GM21619 (cell line): Measurements from ENCODE around the gene ELOA.

ENCODE experiments used
- ATAC-seq: cut with Tn5 transposase; IDR thresholded peaks from one replicate; pipeline ENCODE4 v1.9.1; 2021; ENCODE audit not compliant: unreplicated experiment

The ELOA gene, protein sequence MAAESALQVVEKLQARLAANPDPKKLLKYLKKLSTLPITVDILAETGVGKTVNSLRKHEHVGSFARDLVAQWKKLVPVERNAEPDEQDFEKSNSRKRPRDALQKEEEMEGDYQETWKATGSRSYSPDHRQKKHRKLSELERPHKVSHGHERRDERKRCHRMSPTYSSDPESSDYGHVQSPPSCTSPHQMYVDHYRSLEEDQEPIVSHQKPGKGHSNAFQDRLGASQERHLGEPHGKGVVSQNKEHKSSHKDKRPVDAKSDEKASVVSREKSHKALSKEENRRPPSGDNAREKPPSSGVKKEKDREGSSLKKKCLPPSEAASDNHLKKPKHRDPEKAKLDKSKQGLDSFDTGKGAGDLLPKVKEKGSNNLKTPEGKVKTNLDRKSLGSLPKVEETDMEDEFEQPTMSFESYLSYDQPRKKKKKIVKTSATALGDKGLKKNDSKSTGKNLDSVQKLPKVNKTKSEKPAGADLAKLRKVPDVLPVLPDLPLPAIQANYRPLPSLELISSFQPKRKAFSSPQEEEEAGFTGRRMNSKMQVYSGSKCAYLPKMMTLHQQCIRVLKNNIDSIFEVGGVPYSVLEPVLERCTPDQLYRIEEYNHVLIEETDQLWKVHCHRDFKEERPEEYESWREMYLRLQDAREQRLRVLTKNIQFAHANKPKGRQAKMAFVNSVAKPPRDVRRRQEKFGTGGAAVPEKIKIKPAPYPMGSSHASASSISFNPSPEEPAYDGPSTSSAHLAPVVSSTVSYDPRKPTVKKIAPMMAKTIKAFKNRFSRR

DNA sequence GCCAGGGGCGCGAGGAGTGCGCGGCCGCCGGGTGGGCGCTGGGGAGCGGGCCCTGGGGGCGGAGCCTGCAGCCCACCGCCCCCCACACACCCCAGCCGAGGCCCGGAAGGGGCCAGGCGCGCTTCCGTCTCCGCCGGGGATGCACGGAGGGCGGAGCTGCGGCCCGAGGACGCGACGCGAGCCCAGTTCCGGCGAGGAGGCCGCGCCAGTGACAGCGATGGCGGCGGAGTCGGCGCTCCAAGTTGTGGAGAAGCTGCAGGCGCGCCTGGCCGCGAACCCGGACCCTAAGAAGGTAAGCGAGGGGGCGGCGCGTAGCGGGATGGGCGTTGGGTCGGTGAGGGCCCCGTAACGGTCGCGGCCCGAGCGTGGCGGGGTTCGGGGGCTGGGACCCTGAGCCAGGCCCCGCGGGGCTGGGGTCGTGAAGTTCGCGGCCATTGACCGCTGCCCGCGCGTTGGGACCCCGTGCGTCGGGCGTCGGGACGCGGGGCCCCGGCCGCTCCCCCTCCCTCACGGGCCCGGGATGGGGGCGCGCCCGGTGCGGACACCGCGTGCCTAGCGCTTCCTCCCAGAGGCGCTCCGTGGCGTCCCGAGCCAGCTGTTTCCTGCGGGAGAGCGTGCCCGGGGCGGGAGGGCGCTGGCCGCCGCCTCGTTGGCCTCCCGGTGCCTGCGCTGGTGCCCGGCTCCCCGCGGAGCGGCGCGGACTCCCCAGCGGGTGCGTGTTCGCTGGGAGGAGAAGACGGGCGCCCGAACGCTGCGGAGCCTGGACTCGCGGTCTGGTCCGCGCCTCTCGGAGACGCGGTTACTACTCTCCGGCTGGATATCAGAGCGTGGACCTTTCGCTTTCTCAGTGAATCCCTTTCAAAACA, at the start of gene ELOA:
Gene ELOA, plus strand, starts transcription at position 185 of the 866 bp plus-strand sequence. Its CDS starts 33 bp downstream, at position 218.
- ATAC-seq = peak; percentile 78

DNA sequence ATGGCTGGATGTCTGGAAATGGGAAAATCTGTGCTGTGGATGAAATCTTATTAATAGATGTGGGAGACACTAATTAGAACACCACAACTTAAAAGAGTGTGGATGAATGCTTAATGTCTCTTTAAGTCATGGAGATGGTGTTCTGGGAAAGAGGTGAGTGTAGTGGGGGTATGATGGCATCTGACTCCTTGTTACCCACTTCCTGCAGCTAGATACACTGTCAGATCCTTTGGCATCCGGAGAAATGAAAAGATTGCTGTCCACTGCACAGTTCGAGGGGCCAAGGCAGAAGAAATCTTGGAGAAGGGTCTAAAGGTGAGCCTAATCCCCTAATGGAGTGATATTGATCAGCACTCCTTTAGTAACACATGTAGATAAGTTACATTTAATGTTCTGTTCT, 49.7 kb upstream of the ELOA start:
- no peak for ATAC-seq

DNA sequence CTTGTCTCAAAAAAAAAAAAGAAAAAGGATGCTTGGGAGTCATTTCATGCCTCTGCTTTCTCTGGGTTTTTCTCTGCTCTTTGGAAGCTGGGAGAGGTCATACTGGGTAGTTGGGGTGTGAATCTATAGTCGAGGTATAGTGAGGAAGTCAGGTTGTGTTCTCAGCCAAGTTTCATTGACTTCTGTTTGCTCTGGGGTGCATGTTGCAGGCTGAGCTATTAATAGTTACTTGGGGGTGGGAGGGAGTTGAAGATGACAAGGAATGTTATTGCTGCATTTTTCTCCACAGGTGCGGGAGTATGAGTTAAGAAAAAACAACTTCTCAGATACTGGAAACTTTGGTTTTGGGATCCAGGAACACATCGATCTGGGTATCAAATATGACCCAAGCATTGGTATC, 48.9 kb upstream of the ELOA start:
- no peak for ATAC-seq

DNA sequence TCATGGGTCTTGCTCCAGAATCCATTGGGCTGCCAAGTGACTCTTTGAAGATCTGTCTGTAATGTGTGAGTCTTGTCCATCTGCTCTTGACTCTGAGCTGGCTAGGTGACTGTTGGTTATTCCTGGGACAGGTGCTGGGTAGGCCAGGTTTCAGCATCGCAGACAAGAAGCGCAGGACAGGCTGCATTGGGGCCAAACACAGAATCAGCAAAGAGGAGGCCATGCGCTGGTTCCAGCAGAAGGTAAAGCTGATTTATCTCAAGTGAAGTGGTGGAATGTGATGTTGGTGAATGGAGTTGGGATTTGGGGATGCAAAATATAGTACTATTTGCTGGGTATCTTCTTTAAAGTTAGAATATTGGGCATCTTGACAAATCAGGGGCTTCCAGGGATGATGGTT, 47.6 kb upstream of the ELOA start:
- ATAC-seq = no peak

DNA sequence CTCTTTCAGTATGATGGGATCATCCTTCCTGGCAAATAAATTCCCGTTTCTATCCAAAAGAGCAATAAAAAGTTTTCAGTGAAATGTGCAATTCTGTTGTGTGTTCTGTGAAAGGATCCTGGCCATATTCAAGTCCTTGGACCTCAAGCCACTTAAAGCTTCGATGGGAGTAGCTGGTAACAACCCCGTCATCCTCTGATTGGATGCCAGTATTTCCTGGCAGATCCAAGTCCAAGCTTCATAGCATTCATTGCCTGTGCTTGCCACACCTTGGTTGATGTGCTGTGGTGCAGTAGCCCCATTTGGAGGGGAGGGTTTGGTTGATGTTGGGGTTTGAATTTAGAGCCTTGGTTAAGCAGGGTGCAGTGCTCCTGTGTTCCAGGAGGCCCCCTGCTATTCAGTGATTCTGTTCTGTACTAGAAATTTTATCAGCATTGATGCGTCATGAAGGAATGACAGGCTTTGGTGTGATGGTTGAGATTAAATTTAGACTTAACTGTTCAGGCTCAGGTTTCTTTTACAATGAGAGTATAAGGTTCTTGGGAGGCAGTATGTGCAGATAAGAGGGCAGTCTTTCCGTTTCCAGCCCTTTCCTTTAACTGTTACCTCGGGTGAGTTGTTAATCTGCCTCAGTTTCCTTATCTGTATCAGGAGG, 46.8 kb upstream of the ELOA start:
- no peak for ATAC-seq

DNA sequence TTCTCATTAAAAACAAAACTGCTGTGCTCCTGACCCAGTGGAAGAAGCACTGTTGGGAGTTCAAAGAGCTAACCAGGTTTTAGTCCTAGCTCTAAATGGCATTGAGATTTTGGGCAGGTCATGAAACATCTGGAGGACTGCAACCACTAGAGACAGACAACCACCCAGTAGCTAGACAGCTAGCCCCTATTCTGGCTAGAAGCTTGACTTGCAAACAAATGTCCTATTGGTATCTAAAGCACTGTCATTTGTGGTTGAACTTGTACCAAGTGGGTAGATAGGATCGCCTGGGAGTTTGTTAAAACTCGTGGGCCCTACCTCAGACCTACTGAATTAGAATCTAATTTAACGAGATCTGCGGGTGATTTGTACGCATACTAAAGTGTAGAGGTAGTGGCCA, 44.8 kb upstream of the ELOA start:
- no peak for ATAC-seq

DNA sequence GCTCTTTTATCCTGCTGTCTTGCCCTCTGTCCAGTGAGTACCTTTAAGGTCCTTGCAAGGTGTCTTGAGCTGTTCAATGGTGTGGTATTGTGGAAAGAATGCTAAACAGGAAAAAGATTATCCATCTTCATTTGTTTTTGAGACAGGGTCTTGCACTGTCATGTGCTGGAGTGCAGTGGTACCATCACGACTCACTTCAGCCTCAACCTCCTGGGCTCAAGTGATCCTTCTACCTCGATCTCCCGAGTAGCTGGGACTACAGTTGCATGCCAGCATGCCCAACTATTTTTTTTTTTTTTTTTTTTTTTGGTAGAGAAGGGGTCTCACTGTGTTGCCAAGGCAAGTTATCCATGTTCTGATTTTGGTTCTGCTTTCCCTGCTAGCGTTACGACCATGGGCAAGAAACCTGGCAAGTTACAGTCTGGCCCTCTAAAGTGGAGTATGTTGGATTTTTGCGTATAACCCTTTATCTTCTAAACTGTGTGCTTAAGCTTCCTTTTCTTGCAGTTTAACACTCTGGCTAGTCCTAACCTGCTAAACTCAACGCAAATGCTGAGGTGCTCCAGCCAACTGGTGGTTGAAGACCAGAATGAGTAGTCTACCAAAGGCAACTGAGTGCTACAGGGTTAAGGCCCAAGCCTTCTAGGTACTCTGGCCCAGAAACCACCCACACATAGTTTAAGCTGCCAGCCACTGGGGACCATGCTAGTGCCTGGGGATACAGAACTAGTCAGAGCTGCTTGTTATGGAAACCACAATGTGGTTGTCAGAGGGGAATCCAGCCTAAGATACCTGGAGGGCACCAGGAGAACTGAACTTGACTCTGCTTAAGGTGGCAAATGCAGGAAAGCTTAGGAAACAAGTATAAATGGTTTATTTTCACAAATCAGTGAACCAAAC, 43.7 kb upstream of the ELOA start:
- ATAC-seq = no peak

DNA sequence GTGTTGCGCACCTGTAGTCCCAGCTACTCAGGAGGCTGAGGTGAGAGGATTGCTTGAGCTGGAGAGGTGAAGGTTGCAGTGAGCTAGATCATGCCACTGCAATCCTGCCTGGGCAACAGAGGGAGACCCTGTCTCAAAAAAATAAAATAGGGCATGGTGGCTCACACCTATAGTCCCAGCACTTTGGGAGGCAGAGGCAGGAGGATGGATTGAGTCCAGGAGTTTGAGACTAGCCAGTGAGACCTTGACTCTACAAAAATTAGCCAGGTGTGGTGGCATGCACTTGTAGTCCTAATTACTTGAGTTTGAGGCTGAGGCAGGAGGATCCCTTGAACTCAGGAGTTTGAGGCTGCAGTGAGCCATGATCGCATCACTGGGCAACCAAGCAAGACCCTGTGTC, 42.0 kb upstream of the ELOA start:
- ATAC-seq = no peak

DNA sequence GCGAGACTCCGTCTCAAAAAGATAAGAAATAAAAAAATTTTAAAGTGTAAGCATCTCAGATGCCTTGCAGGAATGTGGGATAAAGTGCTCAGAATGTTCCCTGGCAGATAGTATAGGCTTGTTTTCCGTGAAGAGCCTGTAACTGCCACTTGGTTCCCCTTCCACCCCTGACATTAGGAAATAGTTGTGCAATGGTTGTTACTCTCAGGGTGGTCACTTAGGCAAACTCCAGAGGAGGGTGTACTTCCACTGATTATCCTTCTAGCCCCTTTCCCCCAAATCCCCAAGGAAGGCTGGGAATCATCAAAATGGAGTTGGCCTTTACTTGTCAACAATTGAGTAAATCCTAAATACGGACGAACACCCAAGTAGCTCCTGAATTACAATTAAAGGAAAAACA, 41.3 kb upstream of the ELOA start:
- no peak for ATAC-seq

DNA sequence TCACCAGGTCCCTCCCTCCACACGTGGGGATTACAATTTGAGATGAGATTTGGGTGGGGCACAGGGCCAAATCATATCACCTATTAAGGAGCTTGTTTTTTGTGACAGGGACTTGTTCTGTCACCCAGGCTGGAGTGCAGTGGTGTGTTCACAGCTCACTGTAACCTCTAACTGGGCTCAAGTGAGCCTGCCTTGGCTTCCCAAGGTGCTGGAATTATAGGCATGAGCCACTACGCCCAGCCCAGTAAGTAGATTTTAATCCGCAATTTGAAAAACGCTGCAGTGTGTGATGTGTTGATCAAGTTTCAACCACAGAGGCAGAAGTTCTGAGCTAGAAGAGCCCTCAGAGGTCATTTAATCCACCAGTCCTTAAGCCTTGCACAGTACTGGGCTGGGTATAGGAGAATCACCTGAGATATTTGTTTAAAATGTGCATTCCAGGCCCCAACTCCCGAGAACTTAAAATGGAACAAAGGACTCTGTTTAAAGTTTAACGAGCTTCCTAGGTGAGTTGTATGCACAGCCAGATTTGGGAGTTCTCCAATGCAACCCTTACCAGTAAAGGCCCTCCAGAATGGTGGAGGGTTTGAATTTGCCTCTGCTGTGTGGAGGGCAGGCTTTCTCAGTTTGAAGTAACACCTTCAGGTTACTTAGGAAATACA, 38.3 kb upstream of the ELOA start:
- no peak for ATAC-seq

DNA sequence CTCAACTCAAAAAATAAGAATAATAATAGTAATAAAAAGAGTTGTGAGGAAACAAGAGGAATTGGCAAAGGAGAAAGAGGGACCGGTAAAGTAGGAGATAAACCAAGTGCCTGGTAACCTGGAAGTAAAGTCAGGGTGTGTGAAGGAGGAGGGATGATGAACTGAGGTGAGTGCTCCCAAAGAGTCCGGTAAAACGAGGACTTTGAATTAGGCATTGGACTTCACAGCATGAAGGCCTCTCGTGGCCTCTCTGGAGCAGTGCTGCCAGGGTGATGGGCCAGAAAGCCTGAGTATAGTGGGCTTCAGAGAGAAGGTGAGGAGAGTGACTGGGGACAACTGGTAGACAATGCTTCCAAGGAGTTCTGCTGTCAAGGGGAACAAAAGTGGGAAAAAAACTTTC, 34.0 kb upstream of the ELOA start:
- ATAC-seq = no peak

DNA sequence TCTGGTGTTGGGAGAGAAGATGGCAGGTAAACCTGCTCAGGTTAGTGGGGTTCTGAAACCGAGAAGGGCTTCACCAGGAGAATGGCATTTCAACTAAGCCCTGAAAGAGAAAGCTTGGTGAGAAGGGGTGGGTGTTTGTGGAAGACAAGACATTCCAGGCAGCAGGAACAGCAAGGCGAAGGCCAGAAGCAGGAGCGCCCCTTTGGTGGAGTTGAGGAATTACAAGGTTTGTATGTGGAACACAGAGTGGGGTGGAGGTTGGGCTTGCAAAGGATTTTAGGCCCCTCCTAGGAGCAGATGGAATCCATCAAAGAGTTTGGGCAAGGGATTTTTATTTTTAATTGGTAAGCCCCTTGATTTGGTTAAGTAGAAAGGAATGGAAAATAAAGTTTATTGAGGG, 24.8 kb upstream of the ELOA start:
- no peak for ATAC-seq

DNA sequence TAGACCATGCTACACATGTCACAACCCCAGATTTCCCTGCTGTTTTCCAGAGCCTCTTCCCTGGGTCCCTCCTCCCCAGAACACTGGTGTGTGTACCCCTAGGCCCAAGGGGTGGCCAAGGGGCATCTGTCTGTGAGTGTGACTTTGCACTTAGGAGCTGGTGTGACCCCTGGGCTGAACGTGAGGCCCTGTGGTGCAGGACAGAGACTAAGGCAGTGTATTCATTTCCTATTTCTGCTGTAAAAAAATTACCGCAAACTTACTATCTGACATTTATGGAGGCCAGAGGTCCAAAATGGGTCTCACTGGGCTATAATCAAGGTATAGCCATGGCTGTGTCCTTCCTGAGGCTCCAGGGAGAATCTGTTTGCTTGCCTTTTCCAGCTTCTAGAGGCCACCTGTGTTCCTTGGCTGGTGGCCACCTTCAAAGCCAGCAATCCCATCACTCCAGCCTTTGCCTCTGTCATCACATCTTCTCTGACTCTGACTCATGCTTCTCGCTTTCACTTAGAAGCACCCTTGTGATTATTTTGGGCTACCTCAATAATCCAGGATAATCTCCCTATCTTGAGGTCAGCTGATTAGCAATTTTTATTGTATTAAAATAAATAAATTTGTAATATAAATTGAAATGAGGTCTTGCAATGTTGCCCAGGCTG, 24.0 kb upstream of the ELOA start:
- no peak for ATAC-seq

DNA sequence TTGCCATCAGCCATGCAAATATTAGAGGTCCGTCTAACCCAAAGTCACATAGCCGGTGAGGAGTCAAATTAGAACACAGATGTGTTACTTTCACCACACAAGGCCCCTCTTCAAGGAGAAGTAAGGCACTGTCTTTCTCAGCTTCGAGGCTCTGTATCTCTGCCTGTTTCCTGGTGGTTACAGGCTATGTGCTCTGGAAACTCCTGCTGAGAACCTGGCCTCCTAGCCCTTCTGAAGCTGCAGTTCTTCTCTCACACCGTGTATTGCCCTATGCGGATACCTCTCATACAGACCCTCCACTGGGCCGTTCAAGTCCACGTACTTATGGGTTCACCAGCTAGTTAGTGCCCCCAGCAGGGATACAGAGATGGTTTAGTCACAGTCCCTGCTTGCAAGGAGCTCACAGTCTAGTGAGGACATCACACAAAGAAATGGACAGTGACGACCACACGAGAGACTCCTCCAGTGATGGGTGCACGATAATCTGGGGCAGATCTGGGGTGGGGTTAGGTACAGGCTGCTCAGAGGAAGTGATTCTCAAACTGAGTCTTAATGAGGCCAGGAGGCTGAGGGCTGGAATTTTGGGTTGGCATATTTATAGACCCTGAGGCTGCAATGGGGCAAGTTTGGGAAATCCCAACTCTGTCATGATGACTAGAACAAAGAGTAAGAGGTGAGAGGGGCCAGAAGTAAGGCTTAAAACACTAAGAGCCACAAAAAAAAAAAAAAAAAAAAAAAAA, 22.8 kb upstream of the ELOA start:
- ATAC-seq = peak; percentile 64

DNA sequence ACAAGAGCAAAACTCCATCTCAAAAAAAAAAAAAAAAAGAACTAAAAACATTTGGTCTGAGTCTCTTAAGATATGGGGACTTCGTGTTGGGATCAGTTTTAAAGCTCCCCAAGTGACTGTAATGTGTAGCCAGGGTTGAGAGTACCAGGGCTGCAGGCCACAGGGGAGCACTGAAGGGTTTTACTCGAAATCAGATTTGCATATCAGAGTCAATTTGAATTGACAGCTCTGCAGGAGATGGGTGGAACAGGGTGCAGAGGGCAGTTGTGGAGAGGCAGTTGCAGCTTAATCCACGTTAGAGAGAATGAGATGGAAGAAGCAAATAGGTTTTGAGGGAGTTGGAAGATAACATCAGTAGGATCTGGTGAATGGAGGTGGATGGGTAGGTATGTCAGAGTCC, 20.6 kb upstream of the ELOA start:
- no peak for ATAC-seq

DNA sequence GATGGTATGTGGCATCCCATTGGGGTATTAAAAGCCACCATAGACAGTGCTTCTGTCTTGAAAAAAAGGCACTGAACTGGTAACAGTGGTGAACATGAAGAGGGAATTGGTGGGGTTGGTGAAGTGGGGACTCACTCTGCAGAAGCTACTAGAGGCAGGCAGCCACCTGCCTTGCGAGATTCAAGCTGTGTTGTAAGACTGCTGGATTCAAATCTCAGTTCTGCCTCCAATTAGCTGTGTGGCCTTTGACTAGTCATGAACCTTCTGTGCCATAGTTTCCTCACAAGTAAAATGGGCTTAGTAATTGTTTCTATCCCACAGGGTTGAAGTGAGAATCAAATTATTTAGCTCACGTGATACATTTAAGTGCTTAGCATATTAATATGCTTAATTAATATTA, 16.6 kb upstream of the ELOA start:
- ATAC-seq = no peak

DNA sequence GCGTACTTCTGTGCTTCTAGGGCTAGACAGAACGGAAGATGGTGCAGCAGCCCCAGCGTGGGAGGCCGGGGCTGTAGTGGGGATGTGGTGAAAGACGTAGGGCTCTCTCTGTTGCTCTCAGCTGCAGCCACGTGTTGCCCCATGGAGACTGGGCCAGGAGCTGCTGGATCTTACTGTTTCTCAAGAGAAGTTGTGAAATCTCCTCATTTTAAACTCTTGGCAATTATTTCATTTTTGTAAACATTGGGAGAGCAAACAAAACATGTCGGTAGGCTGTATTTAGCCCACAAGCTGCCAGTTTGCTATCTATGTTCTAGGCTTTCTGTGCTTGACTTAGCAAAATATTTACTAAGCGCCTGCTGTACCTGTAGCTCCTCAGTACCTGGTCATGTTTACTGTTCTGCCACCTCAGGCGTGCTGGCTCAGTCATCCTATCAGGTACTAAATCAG, 15.9 kb upstream of the ELOA start:
- no peak for ATAC-seq
